Kidney epithelial cell (primary cell): Measurements from ENCODE around the gene RNF213. TPM values are rescaled to one million over a fixed set of nuclear protein-coding genes. Genes with fewer than 3 reads are reported as not detected.
"Not testable (repeated sequence)": the region's sequence is repeated elsewhere in the genome, so short reads cannot be mapped to it uniquely, and the experiment has no call there.

ENCODE experiments used
- DNase-seq: peaks from one replicate; pipeline ENCODE4 v3.0.0-alpha.2; 2010; ENCODE audit warnings: low read depth
- H3K27me3 ChIP-seq: 2 replicates; pipeline ENCODE4 v1.6.0; 2011; ENCODE audit warnings: low read length; ENCODE audit not compliant: control insufficient read depth, insufficient read depth
- H3K36me3 ChIP-seq: 2 replicates; pipeline ENCODE4 v1.5.1; 2011; ENCODE audit warnings: low read length; ENCODE audit not compliant: control insufficient read depth, insufficient read depth
- H3K4me3 ChIP-seq: 2 replicates; pipeline ENCODE4 v1.5.1; 2011; ENCODE audit warnings: low read depth, mild to moderate bottlenecking, control low read depth, low read length
- total RNA-seq: library from RNA; depleted of rRNA; stranded (reverse); fragments of >200 nt; gene quantifications from 2 replicates; pipeline ENCODE4 v1.2.3, GENCODE V29; 2015
- TF ChIP-seq, protein P1 (sequence below): IDR thresholded peaks from 2 replicates; pipeline ENCODE4 v1.5.1; 2011; ENCODE audit warnings: mild to moderate bottlenecking, moderate library complexity, low read length, control low read depth, inconsistent platforms; ENCODE audit not compliant: insufficient read depth, poor library complexity, severe bottlenecking

Gene RNF213
- total RNA-seq, 1 donor from 2014 or later, result 111 TPM

DNA sequence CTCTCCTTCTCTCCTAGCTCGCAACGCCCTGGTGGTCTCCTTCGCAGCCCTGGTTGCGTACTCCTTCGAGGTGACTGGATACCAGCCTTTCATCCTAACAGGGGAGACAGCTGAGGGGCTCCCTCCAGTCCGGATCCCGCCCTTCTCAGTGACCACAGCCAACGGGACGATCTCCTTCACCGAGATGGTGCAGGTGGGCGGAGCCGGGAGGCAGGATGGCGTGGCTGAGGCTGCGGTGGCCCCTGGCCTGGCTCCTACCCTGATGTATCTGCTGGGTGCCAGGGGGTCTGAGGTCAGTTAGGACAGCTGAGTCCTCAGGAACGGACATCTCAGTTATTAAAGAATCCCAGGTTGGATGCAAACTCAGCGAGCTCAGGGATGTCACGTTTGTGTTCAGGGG, 23.7 kb upstream of the RNF213 start:
- TF ChIP-seq, protein P1, sequence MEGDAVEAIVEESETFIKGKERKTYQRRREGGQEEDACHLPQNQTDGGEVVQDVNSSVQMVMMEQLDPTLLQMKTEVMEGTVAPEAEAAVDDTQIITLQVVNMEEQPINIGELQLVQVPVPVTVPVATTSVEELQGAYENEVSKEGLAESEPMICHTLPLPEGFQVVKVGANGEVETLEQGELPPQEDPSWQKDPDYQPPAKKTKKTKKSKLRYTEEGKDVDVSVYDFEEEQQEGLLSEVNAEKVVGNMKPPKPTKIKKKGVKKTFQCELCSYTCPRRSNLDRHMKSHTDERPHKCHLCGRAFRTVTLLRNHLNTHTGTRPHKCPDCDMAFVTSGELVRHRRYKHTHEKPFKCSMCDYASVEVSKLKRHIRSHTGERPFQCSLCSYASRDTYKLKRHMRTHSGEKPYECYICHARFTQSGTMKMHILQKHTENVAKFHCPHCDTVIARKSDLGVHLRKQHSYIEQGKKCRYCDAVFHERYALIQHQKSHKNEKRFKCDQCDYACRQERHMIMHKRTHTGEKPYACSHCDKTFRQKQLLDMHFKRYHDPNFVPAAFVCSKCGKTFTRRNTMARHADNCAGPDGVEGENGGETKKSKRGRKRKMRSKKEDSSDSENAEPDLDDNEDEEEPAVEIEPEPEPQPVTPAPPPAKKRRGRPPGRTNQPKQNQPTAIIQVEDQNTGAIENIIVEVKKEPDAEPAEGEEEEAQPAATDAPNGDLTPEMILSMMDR, result no peak
- no peaks in the 10 kb centered on the region for H3K27me3 ChIP-seq
- no peaks in the 10 kb centered on the region for H3K36me3 ChIP-seq
- no peak for DNase-seq
- H3K4me3 ChIP-seq, result no peak overlapping the region

DNA sequence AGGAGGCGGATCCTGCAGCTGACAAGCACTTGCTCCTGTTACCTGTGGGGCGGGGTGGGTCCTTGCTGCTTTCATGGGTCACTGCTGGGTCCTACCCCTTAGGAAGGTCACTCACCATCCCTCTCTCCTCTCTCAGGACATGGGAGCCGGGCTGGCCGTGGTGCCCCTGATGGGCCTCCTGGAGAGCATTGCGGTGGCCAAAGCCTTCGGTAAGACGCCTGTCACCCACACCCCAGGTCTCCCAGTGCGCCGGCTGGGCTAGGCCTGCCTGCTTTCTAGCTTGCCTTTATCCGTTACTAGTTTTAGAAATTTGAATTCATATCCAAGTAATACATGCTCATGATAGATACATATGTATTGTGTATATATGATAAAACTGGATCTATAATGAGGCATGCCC, 23.3 kb upstream of the RNF213 start:
- Histone ChIP-seq H3K4me3 (no peak overlapping the region), H3K27me3 (no peaks in the 10 kb centered on the region), H3K36me3 (no peaks in the 10 kb centered on the region)
- TF ChIP-seq, protein P1, result no peak
- DNase-seq, result no peak

DNA sequence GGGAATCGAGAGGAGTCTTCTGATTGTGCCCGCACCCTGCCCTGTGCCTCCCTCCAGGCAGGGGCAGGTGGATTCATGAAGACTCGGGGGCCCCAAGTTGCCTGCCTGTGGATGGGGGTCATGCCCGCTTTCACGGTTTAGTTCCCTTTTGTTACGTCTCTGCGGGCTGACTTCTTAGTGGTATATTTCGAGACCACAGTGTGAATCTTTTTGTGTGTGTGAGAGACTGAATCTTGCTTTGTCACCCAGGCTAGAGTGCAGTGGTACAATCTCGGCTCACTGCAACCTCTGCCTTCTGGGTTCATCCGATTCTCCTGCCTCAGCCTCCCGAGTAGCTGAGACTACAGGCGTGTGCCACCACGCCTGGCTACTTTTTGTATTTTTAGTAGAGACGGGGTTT, 18.1 kb upstream of the RNF213 start:
- TF ChIP-seq, protein P1, result no peak
- H3K36me3 ChIP-seq, result no peaks in the 10 kb centered on the region
- H3K27me3 ChIP-seq, result no peaks in the 10 kb centered on the region
- no peak for DNase-seq
- H3K4me3 ChIP-seq, result no peak overlapping the region

- H3K36me3 ChIP-seq, result no peaks in the 10 kb centered on the region
- no peak overlapping the region for H3K4me3 ChIP-seq
- H3K27me3 ChIP-seq, result no peaks in the 10 kb centered on the region
- no peak for DNase-seq
- TF ChIP-seq, protein P1, result no peak
Observed at GRCh38 chr17:80243526-80244433, 16.9 kb upstream of the RNF213 start.

DNA sequence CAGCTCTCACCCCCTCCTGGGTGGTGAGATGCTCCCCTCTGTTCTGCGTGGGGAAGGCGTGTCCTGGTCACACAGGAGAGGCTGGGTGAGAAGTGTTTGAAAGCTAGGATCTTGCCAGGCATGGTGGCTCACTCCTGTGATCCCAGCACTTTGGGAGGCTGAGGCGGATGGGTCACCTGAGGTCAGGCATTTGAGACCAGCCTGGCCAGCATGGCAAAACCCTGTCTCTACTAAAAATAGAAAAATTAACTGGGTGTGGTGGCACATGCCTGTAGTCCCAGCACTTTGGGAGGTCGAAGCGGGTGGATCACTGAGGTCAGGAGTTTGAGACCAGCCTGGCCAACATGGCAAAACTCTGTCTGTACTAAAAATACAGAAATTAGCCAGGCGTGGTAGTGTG, 16.2 kb upstream of the RNF213 start:
- DNase-seq, H3K36me3 ChIP-seq, H3K4me3 ChIP-seq, H3K27me3 ChIP-seq: not testable (repeated sequence)

- no peaks in the 10 kb centered on the region for H3K36me3 ChIP-seq
- no peak for DNase-seq
- TF ChIP-seq, protein P1, result no peak
- no peaks in the 10 kb centered on the region for H3K27me3 ChIP-seq
- no peak overlapping the region for H3K4me3 ChIP-seq
Observed at GRCh38 chr17:80244871-80245509, 15.7 kb upstream of the RNF213 start.
